ELR (cell line): Measurements from ENCODE around the gene RNF135.
"Not testable (repeated sequence)": the region's sequence is repeated elsewhere in the genome, so short reads cannot be mapped to it uniquely, and the experiment has no call there.

ENCODE experiments used
- DNase-seq: peaks from one replicate; pipeline ENCODE4 v3.0.0-alpha.2; 2015; ENCODE audit warnings: low read depth

Gene RNF135, protein sequence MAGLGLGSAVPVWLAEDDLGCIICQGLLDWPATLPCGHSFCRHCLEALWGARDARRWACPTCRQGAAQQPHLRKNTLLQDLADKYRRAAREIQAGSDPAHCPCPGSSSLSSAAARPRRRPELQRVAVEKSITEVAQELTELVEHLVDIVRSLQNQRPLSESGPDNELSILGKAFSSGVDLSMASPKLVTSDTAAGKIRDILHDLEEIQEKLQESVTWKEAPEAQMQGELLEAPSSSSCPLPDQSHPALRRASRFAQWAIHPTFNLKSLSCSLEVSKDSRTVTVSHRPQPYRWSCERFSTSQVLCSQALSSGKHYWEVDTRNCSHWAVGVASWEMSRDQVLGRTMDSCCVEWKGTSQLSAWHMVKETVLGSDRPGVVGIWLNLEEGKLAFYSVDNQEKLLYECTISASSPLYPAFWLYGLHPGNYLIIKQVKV

DNA sequence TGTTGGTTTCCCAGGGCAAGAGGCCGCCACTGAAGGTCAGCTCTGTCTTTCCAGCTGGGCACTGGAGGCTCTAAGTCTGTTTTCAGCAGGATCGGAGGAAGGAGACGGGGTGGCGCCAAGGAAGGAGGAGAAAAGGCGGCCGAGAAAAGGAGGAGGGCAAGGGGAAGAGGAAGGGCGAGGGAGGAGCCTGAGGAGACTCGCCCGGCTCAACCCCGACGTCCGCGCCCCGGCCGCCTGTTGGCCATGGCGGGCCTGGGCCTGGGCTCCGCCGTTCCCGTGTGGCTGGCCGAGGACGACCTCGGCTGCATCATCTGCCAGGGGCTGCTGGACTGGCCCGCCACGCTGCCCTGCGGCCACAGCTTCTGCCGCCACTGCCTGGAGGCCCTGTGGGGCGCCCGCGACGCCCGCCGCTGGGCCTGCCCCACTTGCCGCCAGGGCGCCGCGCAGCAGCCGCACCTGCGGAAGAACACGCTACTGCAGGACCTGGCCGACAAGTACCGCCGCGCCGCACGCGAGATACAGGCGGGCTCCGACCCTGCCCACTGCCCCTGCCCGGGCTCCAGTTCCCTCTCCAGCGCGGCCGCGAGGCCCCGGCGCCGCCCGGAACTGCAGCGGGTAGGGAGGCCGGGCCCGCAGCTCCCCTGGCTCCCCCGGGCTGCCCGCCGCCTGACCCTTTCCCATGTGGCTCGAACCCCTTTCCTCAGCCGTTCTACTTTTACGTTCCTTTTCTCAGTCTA, at the start of gene RNF135:
Gene RNF135, plus strand, starts transcription at position 209 of the 737 bp plus-strand sequence. Its CDS starts 35 bp downstream, at position 244.
- DNase-seq: peak; percentile 93

DNA sequence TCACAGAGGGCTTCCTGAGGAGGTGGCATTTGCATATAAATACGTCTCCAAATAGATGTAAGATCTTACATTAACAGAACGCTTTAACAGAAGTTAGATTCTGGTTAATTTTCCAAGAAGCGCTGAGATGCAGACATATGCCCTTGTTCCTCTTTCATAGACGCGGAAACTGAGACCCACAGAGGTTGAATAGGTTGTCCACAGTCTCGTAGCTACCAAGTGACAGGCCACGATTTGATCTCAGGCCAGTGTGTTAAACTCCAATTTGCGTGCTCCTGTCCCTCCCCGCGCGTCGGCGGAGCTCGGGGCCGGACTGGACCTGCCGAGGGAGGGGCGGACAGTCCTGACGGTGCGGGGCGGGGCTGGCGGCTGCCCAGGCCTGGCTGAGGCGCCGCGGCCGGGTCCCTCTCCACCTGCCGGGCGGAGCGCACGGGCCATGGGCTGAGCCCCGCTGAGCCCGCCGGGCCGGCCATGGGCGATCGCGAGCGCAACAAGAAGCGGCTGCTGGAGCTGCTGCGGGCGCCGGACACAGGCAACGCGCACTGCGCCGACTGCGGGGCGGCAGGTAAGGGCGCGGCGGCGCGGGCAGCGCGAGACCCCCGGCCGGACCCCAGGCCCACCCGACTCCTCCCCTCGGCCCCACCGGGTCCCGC, 49.2 kb upstream of the RNF135 start, which contains the start of gene ADAP2:
Gene ADAP2, plus strand, starts transcription at position 402 of the 653 bp plus-strand sequence. Its CDS starts 70 bp downstream, at position 472.
- DNase-seq: peak; percentile 10

DNA sequence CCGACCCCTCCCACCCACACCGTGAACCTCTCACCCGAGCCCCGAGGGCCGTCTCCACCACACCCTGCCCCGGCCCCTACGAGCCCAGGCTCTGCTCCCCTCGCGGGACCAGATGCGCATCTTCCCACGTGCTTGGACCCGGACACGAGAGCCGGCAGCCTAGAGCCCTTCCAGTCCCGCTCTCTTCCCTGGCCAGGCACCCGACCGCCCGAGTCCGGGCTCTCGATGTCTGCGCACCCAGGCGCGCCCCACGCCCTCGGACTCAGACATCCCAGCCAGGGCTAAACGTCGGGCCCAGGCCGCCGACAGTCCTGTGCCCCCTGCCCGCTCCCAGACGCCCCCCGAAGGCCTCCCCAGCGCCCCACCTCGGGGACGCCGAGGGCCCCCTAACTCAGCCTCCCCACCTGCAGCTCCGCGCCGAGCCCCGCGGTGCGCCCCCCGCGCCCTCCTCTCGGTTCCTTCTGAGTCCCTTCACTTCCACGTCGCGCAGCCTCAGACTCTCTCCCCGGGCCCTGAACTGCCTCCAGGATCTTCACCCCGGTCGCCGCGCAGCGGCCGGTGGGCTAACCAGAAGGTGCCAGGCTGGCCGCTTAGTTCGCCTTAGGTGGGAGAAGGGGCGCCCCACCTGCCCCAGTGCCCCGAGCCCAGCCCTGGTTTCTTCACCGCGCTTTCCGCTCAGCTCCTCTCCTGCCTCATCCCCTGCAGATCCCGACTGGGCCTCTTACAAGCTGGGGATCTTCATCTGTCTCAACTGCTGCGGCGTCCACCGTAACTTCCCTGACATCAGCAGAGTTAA, 48.4 kb upstream of the RNF135 start:
- DNase-seq: peak; percentile 10

DNA sequence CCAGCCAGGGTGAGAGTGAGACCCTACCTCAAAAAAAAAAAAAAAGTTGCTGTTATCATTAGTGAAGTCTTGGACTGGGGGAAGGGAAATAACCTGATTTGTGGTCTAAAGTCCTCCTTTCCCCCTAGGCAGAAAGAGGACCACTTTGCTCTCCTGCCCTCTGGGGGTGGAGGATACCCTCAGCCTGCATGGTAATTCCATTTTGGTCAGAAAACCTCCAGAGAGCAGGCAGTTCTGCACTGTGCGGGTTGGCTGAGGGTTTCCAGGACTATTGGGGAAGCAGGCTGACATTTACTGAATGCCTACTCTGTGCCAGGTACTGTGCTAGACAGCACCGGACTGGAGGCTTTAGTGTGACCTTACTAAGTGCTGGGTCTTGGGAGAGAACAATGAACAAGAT, 46.5 kb upstream of the RNF135 start:
- no peak for DNase-seq

DNA sequence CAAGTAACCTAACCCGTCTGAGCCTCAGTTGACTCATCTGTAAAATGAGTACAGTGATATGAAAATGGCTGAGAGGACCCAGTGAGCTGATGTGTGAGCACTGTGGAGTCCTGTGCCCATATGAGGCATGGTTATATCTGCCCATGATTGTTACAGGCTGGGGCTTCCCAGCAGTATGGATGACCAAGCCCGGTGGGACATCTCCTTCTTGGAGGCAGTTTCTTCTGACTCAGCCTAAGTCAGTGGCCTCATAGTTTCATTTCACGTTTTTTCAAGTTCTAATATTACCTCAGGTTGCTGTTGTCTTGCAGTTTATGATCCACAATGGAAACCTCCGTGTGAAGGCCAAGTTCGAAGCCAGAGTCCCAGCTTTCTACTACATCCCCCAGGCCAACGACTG, 44.3 kb upstream of the RNF135 start:
- no peak for DNase-seq

DNA sequence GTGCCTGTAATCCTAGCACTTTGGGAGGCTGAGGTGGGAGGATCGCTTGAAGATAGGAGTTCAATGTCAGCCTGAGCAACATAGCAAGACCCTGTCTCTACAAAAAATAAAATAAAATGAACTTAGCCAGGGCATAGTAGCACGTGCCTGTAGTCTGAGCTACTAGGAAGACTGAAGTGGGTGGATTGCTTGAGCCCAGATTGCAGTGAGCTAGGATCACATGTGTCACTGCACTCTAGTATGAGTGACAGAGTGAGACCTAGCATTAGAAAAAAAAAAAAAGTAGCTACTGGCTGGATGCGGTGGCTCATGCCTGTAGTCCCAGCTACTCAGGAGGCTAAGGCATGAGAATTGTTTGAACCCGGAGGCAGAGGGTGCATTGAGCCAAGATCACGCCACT, 43.1 kb upstream of the RNF135 start:
- DNase-seq: no peak

DNA sequence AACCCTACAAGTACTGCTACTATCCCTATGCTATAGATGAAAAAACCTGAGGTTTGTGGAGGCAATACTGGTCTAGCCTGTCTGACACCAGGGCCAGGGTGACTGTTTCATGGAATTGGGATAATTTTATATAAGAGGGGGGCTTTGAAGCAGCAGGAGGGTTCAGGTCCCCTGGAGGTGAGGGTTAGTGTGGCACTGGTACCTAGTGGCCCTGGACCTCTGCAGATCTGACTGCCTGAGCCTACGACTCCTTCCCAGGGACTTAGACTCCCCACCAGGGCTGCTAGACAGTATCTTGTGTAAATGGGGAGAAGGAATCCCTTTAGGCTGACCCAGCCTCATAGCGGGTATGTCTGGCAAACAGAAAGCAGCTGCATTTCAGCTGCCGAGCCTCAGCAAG, 42.3 kb upstream of the RNF135 start:
- DNase-seq: no peak

DNA sequence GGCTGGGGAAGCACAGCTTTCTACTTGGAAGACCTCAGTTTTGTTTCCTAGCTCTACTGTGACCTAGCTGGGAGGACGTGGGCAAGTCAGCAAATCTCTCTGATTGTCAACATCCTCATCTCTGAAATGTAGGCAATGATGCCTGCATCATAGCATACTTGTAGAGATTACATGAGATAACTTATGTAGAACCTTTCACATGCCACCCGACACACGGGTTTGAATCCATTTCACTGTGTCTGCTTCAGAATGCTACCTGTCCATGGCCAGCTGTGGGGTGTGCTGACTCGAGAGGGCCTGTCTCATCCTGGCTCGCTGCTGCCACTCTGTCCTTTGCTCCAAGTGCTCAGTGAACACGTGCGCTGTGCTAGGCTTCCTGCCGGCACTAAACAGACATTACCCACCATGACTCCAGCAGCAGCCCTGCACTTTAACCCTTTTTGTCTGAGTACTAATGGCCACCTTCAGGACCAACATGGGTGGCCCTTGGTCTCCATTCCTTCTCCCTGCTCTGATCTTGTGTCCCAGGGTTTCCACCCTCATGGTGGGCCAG, 41.7 kb upstream of the RNF135 start:
- no peak for DNase-seq

DNA sequence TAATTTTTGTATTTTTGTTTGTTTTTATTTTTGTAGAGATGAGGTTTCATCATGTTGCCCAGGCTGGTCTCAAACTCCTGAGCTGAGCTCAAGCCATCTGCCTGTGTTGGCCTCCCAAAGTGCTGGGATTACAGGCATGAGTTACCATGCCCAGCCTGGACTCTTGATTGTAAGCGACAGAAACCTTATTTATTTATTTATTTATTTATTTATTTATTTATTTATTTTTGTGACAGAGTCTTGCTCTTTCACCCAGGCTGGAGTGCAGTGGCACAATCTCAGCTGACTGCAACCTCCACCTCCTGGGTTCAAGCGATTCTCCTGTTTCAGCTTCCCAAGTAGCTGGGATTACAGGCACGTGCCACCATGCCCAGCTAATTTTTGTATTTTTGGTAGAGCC, 41.0 kb upstream of the RNF135 start:
- DNase-seq: not testable (repeated sequence)

DNA sequence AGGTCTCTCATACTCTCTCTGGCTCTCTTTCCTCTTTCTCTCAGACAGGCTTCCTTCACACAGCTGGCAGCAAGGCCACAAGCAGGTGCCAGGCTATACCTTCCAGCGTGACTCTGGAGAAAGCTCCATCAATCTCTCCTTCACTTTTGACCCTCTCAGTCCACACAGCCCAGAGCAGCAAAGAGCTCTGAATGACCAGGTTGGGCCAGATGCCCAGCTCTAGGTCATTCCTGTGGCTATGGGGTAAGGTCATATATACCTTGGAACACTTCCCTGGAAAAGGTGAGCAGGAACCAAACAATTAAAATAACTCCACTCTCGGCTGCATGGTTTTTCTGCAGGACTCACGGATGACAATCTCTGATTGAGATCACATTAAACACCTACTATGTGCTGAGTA, 40.3 kb upstream of the RNF135 start:
- no peak for DNase-seq

DNA sequence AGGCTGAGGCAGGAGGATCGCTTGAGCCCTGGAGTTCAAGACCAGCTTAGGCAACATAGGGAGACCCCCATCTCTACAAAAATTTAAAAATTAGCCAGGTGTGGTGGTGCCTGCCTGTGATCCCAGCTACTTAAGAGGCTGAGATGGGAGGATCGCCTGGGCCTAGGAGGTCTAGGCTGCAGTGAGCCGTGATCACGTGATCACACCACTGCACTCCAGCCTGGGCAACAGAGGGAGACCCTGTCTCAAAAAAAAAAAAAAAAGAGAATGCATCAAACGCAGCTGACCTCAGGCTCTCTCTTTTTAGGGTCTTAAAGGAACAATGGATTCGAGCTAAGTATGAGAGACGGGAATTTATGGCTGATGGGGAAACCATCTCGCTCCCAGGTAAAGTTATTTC, 39.3 kb upstream of the RNF135 start:
- not testable (repeated sequence) for DNase-seq

DNA sequence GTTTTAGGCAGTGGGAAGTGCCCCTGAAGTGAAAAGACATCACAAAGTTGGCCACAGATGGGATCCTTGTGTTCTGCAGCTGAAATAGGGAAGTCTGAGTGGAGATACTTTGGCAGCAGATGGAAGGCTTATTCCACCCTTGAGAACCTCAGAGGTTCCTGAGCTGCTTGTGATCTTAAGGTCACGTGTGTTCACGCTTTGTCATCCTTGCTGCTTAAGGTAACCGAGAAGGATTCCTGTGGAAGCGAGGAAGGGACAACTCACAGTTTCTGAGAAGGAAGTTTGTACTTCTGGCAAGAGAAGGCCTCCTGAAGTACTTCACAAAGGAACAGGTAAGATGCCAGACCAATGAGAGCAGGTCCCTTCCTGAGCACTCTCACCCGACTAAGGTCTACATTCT, 36.9 kb upstream of the RNF135 start:
- DNase-seq: no peak

DNA sequence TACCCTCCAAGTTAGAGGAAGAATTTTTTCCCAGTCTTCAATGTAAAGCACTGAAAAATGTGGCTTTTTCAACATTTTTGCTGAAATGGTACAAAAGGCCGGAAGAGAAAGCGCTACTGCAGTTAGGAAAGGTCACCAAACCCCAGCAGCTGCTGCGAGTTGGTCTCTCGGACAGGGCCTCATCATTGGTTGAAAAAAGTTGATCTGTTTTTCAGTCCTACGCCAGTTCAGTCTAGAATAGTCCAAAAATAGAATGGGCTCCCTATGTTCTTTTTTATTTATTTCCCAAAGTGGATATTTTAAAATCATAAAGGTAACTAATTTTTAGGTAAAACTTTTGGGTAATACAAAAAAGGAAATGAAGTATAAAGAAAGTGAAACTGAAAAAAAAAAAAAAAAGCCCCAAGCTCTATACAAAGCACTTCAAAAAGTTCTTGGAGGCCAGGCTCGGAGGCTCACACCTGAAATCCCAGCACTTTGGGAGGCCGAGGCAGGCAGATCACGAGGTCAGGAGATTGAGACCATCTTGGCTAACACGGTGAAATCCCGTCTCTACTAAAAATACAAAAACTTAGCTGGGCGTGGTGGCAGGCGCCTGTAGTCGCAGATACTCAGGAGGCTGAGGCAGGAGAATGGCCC, 31.7 kb upstream of the RNF135 start:
- no peak for DNase-seq

DNA sequence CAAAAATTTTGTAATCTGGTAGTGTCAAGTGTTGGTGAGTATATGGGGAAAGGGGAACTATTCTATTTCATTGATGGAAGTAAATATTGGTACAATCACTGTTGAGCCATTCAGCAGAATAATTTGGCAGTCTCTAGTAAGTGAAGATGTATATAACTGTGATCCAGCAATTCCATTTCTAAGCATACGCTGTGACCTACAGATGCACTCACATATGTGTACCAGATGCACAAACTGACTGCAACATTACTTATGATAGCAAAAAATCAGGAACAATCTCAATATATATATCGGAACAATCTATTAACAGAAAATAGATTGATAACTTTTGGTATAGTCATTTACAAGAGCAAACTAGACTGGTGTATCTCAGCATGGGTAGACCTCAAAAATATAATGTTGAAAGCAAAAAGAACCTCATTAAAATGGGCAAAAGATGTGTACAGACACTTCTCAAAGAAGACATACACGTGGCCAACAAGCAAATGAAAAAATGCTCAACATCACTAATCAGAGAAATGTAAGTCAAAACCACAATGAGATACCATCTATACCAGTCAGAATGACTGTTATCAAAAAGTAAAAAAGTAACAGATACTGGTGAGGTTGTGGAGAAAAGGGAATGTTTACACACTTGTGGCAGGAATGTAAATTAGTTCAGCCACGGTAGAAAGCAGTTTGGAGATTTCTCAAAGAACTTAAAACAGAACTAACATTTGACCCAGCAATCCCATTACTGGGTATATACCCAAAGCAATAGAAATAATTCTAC, 28.3 kb upstream of the RNF135 start:
- peak; percentile 40 for DNase-seq

DNA sequence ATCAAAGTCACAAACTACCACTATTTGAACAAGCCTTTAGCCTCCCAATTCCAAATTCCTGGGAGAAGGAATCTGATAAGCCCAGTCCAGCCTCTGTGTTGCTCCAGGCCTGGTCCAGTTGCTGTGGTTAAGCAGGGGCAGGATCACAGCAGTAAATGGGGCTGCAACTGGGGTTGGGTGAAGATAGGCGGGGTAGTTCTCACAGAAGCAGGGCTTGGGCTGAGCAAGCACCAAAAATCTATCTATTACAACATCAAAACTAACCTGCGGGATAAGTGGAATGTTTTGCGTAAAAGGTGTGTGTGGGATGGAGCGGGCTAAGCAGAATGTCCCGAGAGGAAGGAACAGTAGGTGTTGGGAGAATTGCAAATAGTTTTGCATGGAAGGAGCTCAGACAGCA, 23.0 kb upstream of the RNF135 start:
- DNase-seq: no peak

DNA sequence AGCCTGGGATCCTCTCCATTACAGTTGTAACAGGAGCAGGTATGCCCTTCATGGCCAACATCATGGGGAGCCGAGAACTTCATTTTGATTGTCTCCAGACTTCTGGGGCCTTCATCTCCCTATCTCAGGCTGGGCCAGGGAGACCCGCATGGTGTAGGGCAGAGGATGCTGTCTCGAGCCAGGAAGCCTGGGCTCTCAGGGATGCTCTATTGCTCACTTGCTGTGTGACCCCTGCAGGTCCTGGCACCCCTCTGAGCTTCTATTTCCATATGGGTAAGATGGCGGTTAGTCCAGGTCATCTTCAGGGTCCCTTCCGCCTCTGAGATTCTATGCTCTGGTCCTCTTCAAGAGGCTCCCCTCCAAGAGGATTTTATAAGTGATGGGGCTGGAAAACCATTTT, 20.6 kb upstream of the RNF135 start:
- DNase-seq: no peak

DNA sequence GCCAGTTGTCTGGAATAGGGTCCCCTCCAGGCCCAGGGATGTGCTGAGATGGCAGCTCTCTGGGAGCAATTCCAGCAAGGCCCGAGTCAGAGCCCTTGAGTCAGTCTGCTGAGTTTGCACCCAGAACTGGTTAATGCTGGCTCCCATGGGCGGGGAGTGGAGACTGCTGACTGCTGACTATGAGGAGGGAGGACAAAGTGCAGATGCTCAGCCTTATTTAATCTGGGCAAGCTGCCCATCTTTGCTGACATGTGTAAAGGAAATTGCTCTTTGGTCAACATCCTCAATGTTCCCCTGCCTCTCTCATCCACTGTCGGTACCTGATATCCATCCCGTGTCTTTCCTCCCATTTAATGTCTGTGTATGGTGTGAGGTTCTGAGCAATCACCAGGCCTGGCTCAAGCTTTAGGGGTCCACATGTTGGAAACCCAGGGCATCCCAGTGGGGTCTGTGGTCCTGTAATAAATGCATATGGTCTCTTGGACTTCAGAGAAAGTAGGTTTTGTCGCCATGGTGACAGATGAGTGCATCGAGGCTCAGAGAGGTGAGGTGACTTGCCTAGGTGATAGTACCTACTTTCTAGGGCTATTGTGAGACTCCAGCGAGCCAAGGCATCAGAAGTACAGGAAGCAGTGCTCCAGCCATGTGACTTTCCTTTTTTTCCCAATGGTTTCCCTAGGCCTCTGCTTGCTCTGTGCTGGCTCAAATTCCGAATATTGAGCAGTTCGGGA, 20.0 kb upstream of the RNF135 start:
- peak; percentile 73 for DNase-seq

DNA sequence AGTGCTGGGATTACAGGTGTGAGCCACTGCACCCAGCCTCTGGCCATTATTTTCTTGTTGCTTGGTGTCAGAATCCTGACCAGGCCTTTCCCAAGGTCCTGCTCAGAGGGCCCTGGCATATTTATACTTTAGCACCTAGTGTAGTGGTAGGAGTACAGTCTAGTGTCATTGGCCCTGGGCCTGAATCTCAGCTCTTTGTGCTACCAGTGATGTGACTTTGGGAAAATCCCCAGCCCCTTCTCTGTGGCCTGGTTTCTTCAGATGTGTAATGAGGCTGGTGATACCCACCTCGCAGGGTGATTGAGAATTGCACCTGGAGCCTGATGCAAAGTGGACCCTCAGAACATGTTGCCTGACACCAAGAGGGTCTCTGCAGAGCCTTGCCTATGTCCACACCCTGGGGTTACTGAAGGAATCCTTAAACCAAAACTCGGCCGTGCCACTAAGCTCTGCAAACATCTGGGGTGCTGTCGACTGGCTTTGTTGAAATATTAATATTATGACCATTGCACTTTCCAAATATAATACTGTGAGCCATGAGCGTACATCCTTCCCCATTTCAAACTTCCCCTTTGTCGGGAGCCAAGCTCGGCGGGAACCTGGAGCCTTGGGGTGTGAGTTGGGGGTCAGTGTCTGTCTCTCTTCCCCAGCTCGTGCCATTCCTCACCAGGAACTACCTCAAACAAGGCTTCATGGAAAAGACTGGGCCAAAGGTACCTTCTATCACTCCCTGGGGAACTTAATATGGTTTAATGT, 18.0 kb upstream of the RNF135 start:
- no peak for DNase-seq
